Measurements from ENCODE around the gene HOXC12.

The HOXC12 gene

DNA sequence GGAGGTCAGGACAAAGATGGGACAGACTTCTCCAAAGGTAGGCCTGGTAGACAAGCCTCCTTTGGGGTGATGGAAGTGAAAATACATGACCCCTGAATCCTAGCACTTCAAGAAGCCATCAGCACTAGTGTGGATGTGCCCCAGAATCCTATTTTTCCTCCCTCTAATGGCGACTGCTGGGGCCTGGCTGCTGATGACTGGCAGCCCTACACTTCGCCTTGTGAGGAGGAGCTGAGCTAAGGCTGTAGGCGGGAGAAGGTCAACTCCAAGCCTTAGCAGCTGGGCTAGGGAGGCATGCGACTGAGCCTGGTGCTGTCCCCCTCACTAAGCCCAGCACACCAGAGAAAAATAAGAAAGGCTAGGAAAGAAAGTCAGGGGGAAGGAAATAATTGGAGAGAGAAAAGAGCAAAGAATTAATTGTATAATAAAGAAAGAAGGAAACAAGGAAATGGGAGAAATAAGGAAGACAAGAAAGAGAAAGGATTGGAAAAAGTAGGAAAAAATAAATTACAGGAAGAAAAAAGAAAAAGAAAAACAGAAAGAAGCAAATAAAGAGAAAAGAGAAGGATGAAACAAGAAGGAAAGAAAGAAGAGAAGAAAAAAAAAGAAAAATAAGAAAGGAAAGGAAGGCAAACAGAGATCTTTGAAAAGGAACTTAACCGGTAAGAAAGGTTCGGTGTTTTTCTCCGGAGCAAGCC, 25.6 kb downstream of the HOXC12 start:
- FAIRE-seq (no peak), DNase-seq (ENCODE audit: extremely low spot score, insufficient read length, low read depth) (no peak)

DNA sequence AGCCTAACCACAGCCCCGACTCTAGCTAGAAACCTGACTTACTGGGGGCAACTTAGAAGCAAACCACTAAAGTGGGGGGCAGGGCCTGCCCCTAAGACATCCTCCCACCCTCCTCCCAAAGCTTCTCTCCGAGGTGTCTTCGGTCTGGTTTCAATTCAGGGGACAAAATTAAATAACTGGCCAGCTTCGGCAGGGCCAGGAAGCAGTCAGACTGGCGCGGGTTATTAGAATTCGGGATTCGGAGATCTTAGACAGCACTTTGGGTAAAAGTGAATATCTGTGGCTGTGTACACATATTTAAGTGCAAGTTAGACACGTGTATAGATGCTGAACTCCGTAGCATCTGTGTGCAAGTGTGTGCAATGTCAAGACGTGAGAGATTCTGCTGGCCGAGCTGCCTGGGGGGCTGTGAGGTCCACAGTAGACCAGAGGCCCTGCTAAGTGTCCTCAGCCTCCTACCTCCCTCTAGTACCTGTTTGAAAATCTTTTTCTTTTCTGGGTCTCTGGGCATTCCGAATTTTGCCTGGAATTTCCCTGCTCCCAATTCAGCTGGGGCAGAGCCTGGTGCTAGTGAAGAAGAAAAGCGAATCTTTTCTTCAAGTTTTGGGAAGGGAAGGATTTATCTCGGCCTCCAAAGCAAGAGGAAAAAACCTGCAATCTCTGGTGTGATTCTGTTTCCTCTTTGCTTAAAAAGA, 26.2 kb downstream of the HOXC12 start:
- DNase-seq (ENCODE audit: extremely low spot score, insufficient read length, low read depth) (no peak), FAIRE-seq (no peak)

DNA sequence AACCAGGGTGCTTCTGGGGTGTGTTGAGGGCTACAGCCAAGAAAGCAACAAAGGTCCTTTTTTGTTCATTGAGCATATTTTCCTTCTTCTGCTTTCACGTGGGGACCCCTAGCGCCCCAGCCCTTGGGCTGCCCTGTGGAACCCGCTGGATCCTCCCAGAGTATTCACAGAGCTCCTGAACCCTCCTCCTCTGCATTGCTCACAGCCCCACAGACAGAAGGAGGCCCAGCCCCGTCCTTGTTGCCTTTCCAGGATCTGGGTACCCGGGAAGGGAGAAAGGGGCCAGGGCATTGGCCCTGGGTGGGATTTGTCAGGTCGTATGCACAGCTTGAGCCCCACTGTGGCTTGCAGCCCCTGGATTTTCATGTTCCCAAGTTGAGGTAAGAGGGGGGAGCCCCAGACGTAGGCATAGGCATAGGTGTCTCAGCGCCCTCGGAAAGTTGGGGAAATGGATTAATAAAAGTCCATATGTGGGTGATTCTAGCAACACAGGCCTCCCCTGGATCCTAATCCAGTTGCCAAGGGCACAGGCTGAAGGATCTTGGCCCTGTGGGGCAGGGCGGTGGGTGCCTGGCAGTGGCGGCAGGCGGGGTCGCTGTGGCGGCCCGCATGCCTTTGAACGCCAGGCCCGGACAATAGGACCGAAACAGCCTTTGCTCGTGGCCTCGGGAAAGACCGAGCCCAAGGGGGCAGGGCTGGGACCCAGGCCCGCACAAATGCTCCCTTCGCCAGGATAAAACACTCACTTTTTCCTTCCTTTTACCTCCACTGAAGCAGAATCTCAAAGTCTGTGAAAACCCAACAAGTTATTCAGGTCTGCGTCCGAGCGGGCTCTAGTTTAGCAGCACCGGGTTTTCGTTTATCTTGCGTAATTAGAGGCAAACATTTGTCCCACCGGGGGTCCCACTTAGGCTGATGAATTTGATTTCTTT, 27.2 kb downstream of the HOXC12 start:
- FAIRE-seq (no peak), DNase-seq (ENCODE audit: extremely low spot score, insufficient read length, low read depth) (no peak)

DNA sequence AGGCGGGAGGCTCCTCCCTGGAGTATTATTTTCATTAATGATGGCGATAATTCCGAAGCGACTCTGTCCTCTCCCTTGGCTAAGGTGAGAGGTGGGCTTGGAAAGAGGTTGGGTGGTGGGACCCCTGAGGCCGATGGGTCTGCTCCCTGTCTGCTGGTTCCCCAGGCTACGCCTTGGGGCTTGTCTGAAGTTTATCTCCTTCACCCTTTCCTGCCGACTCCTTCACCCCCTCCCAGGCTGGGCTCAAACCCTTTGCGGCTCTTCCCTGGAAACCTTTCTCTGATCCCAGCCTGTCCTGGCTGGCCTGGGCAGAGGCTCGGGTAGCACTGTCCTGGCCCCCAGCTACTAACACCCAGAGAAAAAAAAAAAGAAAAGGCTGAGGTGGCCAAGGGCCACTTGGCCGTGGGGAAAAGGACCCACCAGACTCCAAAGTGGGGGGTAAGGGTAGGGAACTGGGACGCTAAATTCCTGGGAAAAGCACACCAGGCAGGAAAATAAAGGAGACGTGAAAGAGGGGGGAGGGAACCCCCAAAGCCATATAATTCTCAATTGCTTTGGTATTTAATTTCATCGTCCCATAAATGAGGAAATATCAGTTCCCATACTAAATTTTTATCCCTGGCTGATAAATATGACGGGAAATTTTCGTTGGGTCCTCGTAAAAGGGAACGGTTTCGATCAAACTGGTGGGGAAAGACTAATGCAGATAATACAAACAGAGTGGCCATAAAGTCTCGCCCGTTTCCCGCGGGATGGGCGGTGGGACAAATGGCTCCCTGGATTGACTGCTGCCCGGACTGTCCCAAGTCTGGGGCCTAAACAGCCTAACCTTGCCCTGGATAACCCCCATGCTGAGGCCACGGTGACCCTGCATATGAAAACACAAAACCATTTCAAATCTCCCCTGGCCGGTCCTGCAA, 28.2 kb downstream of the HOXC12 start:
- FAIRE-seq: no peak
- DNase-seq (ENCODE audit: extremely low spot score, insufficient read length, low read depth): no peak

DNA sequence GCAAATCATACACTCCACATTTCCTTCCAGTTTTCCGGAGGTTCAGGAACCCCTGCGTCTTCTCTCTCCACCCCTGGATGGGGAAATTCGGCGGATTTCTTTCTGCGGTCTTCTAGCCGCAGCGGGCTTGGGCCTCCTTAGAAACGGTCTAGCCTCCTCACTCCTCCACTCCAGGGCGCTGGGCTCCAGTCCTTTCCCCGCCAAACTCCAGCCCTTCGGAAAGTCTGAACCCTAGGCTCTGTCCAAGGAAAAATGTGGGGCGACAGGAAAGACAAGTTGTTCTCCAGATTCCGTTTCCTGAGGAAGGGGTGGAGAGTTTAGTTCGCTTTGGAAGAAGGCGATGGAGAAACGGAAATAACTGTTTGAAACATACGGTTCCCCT, 28.9 kb downstream of the HOXC12 start:
- no peak for FAIRE-seq

DNA sequence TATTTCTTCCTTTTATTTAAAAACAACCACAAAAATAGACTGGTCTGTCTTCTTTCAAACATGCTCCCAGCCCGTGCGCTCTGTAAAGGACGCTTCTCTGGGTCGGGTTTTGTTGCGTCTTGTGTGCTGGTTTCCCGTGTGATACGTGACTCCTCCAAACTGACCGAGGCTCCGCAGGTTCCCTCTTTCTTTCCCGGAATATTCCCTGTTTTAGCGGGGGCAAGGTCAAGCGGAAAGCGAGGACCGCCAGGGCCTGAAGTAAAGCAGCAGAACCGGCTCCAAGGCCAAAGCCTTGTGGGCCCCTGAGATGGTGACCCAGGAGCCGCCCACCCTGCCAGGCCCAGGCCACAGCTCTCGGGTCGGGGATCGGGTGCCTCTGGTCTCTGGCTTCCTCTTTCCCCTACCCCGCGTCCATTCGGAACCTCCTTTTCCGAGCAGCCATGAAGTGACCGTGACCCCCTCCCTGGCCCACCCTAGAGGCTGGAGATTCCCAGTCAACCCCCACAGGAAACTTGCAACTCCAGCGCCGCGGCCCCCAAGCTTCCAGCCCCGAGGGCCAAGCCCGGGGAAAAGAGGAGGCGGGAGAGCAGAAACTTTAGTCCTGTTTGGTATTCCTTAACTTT, 29.4 kb downstream of the HOXC12 start:
- FAIRE-seq (no peak), DNase-seq (ENCODE audit: extremely low spot score, insufficient read length, low read depth) (no peak)

More for the DNA sequence above, 28.9 kb downstream of the HOXC12 start:
- DNase-seq (ENCODE audit: extremely low spot score, insufficient read length, low read depth): no peak

DNA sequence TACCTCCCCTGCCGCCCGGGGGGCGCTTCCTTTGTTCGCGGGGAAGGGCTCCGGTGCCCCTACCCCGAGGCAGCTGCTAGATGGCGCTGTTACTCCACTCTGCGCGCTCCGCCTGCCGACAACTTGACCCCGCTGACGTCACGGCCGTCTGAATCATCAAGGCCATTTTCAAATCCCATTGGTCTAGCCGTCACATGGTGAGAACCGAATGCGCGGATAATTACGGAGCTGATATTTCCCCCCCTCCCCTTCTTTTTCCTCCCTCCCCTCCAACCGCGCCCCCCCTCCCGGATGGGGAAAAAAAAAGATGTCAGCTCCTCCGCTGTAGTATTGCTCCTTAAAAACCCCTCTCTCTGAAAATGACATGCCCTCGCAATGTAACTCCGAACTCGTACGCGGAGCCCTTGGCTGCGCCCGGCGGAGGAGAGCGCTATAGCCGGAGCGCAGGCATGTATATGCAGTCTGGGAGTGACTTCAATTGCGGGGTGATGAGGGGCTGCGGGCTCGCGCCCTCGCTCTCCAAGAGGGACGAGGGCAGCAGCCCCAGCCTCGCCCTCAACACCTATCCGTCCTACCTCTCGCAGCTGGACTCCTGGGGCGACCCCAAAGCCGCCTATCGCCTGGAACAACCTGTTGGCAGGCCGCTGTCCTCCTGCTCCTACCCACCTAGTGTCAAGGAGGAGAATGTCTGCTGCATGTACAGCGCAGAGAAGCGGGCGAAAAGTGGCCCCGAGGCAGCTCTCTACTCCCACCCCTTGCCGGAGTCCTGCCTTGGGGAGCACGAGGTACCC, 30.4 kb downstream of the HOXC12 start, which contains the start of gene HOXC10:
TSS of gene HOXC10 (plus strand) at position 246 of the 791 bp plus-strand sequence. CDS start at position 360, 114 bp downstream.
- peak; percentile 61 for DNase-seq (ENCODE audit: extremely low spot score, insufficient read length, low read depth)
- FAIRE-seq: peak; percentile 75

DNA sequence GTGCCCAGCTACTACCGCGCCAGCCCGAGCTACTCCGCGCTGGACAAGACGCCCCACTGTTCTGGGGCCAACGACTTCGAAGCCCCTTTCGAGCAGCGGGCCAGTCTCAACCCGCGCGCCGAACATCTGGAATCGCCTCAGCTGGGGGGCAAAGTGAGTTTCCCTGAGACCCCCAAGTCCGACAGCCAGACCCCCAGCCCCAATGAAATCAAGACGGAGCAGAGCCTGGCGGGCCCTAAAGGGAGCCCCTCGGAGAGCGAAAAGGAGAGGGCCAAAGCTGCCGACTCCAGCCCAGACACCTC, 30.9 kb downstream of the HOXC12 start:
- no peak for FAIRE-seq
- DNase-seq (ENCODE audit: extremely low spot score, insufficient read length, low read depth): no peak

DNA sequence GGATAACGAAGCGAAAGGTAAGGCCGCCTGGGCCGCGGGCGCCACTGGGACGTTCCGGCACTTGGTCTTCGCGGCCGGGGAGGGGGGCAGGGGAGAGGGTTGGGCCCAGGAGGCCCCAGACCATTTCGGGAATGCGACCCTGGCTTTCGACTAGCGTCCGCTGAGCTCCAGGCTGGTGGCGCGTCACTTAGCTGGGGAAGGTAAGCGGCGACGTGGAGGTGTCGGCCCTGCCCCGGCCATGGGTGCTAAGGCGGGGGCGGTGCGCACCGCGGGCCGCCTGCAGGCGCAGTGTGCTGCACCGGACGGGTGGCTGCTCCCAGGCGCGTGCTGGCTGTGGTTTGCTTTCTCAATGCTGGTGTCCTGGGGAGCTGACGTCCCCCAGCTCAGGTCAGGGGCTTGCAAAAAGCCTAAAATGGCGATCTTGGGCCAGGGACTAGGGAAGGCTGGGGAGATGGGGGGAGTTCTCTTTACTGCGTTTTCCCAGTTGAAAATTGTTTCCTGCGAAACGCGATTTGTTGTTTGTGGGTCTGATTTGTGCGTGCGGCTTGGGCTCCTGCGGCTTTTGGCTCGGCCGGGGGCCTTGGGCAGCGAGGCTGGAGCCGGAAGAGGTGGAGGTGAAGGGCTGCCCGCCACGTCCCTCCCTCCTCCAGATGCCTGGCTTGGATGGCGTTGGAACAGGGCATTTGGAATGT, 31.4 kb downstream of the HOXC12 start:
- DNase-seq (ENCODE audit: extremely low spot score, insufficient read length, low read depth) (no peak), FAIRE-seq (no peak)

DNA sequence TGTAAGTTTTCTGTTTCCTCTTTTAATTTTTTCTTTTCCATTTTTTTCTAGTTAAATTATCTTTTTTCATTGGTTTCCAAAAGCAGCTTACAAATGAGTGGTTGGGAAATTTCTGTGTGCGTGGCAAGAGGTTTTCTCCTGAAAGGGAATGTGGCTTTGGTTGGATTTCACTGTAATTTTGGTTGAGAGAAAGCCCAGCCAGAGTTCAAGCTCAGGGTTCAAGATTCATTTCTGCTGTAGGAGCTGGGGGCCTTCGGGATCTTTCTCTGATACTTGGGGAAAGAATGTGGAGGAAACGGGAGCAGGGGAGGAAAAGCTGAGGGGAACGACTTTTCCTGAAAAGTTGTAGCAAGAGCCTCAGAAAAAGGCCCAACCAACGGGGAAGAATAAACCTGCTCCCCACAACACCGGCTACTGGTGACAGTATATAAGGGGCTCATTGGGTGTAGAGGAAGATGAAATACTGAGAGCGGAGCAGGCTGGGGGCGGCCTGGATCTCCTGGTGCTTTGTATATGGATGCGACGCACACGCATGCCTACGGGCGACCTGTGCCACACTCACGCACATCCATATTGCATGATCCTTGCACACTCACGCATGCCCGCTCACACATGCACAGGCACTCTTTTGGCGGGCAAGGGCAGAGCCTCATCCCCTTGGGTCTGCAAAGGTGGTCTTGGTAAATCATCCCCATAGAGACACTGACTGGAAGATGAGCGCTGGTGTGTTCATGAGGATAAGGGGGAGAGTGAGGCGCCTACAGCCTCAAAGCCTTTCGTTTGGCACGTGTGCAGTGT, 32.2 kb downstream of the HOXC12 start:
- FAIRE-seq: no peak
- no peak for DNase-seq (ENCODE audit: extremely low spot score, insufficient read length, low read depth)

DNA sequence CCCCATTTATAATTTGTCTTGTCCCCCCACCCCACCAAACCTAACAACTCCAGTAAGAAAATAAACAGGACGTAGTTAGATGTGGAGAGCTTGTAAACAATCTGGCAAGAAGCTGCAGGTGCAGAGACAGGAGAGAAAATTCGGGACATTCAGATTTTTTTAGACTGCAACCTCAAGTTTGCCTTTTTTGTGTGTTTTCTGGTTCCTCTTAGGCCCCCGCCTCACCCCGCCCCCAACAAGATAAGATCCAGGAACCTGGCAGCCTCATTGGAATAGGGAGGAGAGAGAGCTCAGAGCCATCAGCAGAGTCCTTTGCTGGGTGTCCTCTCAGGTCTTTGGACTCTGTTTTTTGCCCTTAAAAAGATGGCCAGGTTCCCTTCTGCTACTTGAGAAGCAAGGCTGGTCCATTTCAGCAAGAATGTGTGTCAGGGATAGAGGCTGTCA, 33.1 kb downstream of the HOXC12 start:
- FAIRE-seq (no peak), DNase-seq (ENCODE audit: extremely low spot score, insufficient read length, low read depth) (no peak)

DNA sequence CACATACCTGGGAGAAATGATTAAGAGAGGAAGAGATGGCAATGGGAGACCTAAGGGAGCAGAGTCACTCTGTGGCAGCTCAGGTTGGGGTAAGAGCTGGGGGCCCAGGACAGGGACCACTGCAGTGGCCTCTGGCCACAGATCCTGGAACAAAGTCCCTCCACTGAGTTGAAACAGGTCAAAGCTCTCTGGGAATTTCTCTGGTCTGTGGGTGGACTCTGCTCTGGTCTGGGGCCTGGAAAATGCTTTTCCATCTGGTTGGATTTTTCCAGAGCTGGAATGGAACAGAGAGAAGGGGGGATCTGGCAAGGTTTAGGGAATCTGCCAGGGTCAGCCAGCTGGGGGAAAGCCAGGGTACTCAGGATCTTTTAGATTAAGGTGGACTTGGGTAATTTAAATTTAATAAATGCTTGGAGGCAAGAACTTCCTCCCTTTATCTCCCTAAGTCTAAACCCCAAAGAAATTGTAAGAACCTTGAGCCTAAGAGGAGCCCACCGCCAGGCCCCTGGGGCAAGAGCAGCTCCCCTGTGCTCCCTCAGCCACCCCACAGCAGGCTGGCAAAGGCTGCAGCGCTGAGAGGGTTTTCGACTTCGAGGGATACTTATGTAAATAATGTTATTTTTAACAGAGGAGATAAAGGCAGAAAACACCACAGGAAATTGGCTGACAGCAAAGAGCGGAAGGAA, 34.0 kb downstream of the HOXC12 start:
- no peak for DNase-seq (ENCODE audit: extremely low spot score, insufficient read length, low read depth)
- no peak for FAIRE-seq

DNA sequence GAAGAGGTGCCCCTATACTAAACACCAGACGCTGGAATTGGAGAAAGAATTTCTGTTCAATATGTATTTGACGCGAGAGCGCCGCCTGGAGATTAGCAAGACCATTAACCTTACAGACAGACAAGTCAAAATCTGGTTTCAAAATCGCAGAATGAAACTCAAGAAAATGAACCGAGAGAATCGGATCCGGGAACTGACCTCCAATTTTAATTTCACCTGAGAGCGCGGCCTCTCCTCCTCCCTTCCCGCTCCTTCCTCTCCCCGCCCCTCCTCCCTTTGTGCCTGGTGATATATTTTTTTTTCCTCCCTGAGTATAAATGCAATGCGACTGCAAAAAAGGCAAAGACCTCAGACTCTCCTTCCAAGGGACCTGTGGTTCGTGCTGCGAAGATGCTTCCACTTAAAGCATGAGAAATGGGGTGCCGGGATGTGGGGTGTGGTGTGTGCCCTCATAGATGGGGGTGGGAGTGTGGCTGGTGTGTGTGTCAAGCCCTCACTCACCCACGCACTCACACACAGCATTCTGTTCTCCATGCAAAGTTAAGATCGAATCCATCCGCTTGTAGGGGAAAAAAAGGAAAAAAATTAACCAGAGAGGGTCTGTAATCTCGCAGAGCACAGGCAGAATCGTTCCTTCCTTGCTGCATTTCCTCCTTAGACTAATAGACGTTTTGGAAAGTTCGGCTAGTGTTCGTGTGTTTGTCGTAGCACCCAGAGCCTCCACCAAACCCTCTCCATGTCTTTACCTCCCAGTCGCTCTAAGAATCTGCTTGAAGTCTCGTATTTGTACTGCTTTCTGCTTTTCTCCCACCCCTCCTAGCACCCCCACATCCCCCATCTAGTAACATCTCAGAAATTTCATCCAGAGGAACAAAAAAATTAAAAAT, 34.8 kb downstream of the HOXC12 start:
- peak; percentile 85 for FAIRE-seq
- peak; percentile 29 for DNase-seq (ENCODE audit: extremely low spot score, insufficient read length, low read depth)

DNA sequence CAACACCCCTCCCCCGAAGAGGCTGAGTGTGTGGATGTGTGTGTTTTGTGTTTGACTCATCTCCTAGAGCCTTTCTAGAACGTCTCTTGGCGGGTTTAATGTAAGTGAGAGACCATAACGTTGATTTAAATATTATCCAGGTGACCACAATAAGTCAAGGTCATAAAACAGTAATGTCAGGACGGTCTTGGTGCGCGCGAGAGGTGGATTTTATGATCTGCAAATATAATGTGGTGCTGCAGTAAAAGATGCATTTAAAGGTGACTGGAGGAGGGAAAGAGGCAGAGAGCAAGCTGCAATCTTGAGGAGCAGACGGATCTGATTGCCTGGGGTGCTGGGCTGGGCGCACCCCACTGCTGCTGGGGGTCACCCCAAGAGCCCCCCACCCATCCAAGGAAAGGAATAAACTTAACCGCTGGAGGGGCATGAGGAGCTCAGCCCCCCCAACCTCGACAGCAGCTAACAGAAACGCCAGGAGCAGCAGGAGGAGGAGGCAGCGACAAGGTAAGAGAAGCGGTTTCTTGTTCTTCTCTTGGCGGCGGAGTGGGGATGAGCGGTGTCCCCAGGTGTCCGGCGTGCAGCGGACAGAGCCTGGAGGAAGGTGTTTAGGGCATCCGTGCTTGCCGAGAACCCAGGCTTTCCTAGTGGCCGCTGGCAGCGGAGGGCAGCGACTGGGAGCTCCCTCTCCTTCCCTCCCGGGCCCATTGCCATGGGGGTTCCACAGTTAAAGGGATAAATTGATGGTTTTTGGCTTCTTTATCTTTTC, 35.8 kb downstream of the HOXC12 start:
- no peak for DNase-seq (ENCODE audit: extremely low spot score, insufficient read length, low read depth)
- no peak for FAIRE-seq

DNA sequence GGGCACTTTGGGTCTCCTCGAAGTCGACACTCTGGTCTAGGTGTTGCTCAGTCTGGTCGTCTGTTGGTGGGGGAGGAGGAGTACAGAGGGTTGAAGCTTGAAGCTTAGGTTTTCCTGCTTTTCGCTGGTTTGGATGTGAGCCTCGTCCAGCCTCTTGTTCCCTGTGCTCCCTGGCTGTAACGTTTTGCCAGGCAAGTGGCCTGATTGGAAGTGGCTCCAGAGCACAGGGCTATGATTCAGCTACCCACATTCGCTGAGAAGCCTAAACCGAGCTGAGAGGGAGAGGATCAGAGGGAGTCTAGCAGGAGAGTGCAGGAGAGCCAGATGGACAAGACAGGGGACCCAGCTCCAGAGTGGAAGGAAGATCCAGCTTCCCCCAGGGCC, 36.4 kb downstream of the HOXC12 start:
- FAIRE-seq (no peak), DNase-seq (ENCODE audit: extremely low spot score, insufficient read length, low read depth) (no peak)
